Stimulated activated CD4-positive, alpha-beta T cell treated with anti-CD3 and anti-CD28 coated beads, TNF-alpha, amount 100 ng/mL, for 1 hour (primary cell): Measurements from ENCODE around the gene AKR1B1.

Experiments used
- DNase-seq, 3 donors: peaks; one replicate each; pipeline ENCODE4 v3.0.0-alpha.2; 2020; ENCODE audit warnings: low read depth in 3 of 3, low spot score in 1 of 3

AKR1B1 gene

GRCh38 chr7:134420424-134421125, 38.3 kb downstream of the AKR1B1 start:
- DNase-seq = no peak

GRCh38 chr7:134419875-134420274, 39.0 kb downstream of the AKR1B1 start:
- DNase-seq = no peak

- no peak for DNase-seq
These were observed 39.8 kb downstream of the AKR1B1 start for GRCh38 chr7:134419085-134419484.

GRCh38 chr7:134415700-134416099, 43.2 kb downstream of the AKR1B1 start:
- no peak for DNase-seq

GRCh38 chr7:134414109-134414508, 44.8 kb downstream of the AKR1B1 start:
- no peak for DNase-seq

- no peak for DNase-seq
These were observed 51.6 kb downstream of the AKR1B1 start for GRCh38 chr7:134407311-134407710.

GRCh38 chr7:134406431-134406830, 52.5 kb downstream of the AKR1B1 start:
- DNase-seq = no peak

GRCh38 chr7:134405299-134405698, 53.6 kb downstream of the AKR1B1 start:
- DNase-seq = no peak

GRCh38 chr7:134403062-134403461, 55.8 kb downstream of the AKR1B1 start:
- DNase-seq = no peak

GRCh38 chr7:134400859-134401258, 58.0 kb downstream of the AKR1B1 start:
- DNase-seq = no peak

GRCh38 chr7:134396031-134396430, 62.9 kb downstream of the AKR1B1 start:
- DNase-seq = no peak

- no peak for DNase-seq
These were observed 63.3 kb downstream of the AKR1B1 start for GRCh38 chr7:134395604-134396003.

- DNase-seq = no peak
These were observed 64.8 kb downstream of the AKR1B1 start for GRCh38 chr7:134394056-134394455.
